K562 (cell line): ENCODE measurements around the gene UNC45A. TPM values are rescaled to one million over a fixed set of nuclear protein-coding genes. Genes with fewer than 3 reads are reported as not detected.

Source experiments
- CGGBP1 ChIP-seq: fragments of 250-450 bp; sonication (Bioruptor Pico); IDR thresholded peaks from 2 replicates; pipeline ENCODE4 v1.9.0; 2021; ENCODE audit warnings: mild to moderate bottlenecking
- E2F6 ChIP-seq, 2 experiments: IDR thresholded peaks; 2 replicates each; pipeline ENCODE4 v1.6.1; 2011; ENCODE audit warnings: borderline replicate concordance in 1 of 2, control low read depth in 1 of 2, low read depth in 1 of 2, low read length in 1 of 2, mild to moderate bottlenecking in 1 of 2, mixed read lengths in 1 of 2, moderate library complexity in 1 of 2; ENCODE audit not compliant: insufficient read depth in 1 of 2, insufficient read length in 1 of 2, poor library complexity in 1 of 2, severe bottlenecking in 1 of 2; ENCODE audit errors: extremely low read depth in 1 of 2
- EGR1 ChIP-seq: fragments of 450-650 bp; conservative IDR thresholded peaks from 2 replicates; pipeline ENCODE4 v1.6.1; 2017; ENCODE audit warnings: mild to moderate bottlenecking
- EP400 ChIP-seq: fragments of 450-650 bp; IDR thresholded peaks from 2 replicates; pipeline ENCODE4 v1.6.1; 2017; ENCODE audit warnings: antibody characterized with exemption, mild to moderate bottlenecking, moderate library complexity
- ETV1 ChIP-seq: fragments of 450-650 bp; conservative IDR thresholded peaks from 2 replicates; pipeline ENCODE4 v1.6.1; 2016; ENCODE audit warnings: missing genetic modification characterization, control low read depth, low read depth, missing compliant biosample characterization
- HDAC1 ChIP-seq, 2 experiments: fragments of 450-650 bp; IDR thresholded peaks; 2 replicates each; pipeline ENCODE4 v1.6.1; 2016 to 2017; ENCODE audit warnings: inconsistent platforms in 1 of 2, mild to moderate bottlenecking in 1 of 2, moderate library complexity in 1 of 2
- HMGN3 ChIP-seq: IDR thresholded peaks from 2 replicates; pipeline ENCODE4 v1.6.1; 2011; ENCODE audit warnings: borderline replicate concordance, low read depth, mild to moderate bottlenecking, mixed read lengths, low read length; ENCODE audit not compliant: insufficient read length; ENCODE audit errors: extremely low read depth
- HNRNPLL ChIP-seq: fragments of 200-400 bp; formaldehyde crosslinking; IDR thresholded peaks from 2 replicates; pipeline ENCODE4 v1.6.1; 2017; ENCODE audit warnings: low read length, low read depth, mild to moderate bottlenecking; ENCODE audit not compliant: poor library complexity, severe bottlenecking
- KDM1A ChIP-seq, 2 experiments: fragments of 450-650 bp; IDR thresholded peaks; 2 replicates each; pipeline ENCODE4 v1.6.1; 2016; ENCODE audit warnings: mild to moderate bottlenecking in 2 of 2
- MCM7 ChIP-seq, 2 experiments: fragments of 450-650 bp; IDR thresholded peaks; 2 replicates each; pipeline ENCODE4 v1.6.1; 2016 to 2018
- NFE2 ChIP-seq: IDR thresholded peaks from 2 replicates; pipeline ENCODE4 v1.6.1; 2014; ENCODE audit warnings: antibody characterized with exemption, low read depth
- NONO ChIP-seq, 2 experiments: fragments of 200-400 bp in 1 of 2; fragments of 450-650 bp in 1 of 2; formaldehyde crosslinking in 1 of 2; IDR thresholded peaks; 2 replicates each; pipeline ENCODE4 v1.6.1; 2017; ENCODE audit warnings: low read depth in 2 of 2, mild to moderate bottlenecking in 2 of 2, moderate library complexity in 2 of 2, low read length in 1 of 2
- PHF8 ChIP-seq: fragments of 200-600 bp; sonication (generic); IDR thresholded peaks from 2 replicates; pipeline ENCODE4 v1.6.1; 2012; ENCODE audit warnings: mixed run types, mild to moderate bottlenecking, inconsistent platforms, low read length, moderate library complexity, borderline replicate concordance
- POLR2A ChIP-seq: fragments of 450-650 bp; conservative IDR thresholded peaks from 2 replicates; pipeline ENCODE4 v1.6.1; 2016
- RBBP5 ChIP-seq: fragments of 200-600 bp; sonication (generic); IDR thresholded peaks from 2 replicates; pipeline ENCODE4 v1.6.1; 2012; ENCODE audit warnings: borderline replicate concordance, mild to moderate bottlenecking, low read length, control low read depth, inconsistent platforms; ENCODE audit not compliant: insufficient read depth, poor library complexity, severe bottlenecking
- RBFOX2 ChIP-seq: fragments of 200-400 bp; formaldehyde crosslinking; IDR thresholded peaks from 2 replicates; pipeline ENCODE4 v1.6.1; 2017; ENCODE audit warnings: low read depth, mild to moderate bottlenecking, low read length, moderate library complexity
- RBM17 ChIP-seq: fragments of 200-400 bp; formaldehyde crosslinking; IDR thresholded peaks from 2 replicates; pipeline ENCODE4 v1.6.1; 2017; ENCODE audit warnings: low read depth, mild to moderate bottlenecking, low read length, borderline replicate concordance
- SUPT5H ChIP-seq: fragments of 450-650 bp; IDR thresholded peaks from 2 replicates; pipeline ENCODE4 v1.6.1; 2016
- TBP ChIP-seq: optimal IDR thresholded peaks from 2 replicates; pipeline ENCODE3; 2011; ENCODE audit warnings: low read depth, low read length, improper control_type of control experiment
- TOE1 ChIP-seq, 2 experiments: fragments of 450-650 bp in 1 of 2; sonication (generic) in 1 of 2; formaldehyde crosslinking in 1 of 2; IDR thresholded peaks; 2 replicates each; pipeline versions ENCODE4 v1.7.1 to v1.8.0; 2016 to 2022; ENCODE audit warnings: borderline replicate concordance in 2 of 2, mild to moderate bottlenecking in 2 of 2, antibody characterized with exemption in 1 of 2, inconsistent platforms in 1 of 2, low read depth in 1 of 2, missing genetic modification reagents in 1 of 2, moderate library complexity in 1 of 2
- ZBTB2 ChIP-seq: fragments of 450-650 bp; IDR thresholded peaks from 2 replicates; pipeline ENCODE4 v1.6.1; 2016; ENCODE audit warnings: antibody characterized with exemption
- ZBTB7A ChIP-seq: IDR thresholded peaks from 2 replicates; pipeline ENCODE4 v1.6.1; 2011; ENCODE audit warnings: low read depth, mild to moderate bottlenecking, low read length, moderate library complexity, borderline replicate concordance; ENCODE audit not compliant: control insufficient read depth
- ZNF224 ChIP-seq: sonication (generic); formaldehyde crosslinking; IDR thresholded peaks from 2 replicates; pipeline ENCODE4 v1.8.0; 2022; ENCODE audit warnings: mild to moderate bottlenecking, missing genetic modification reagents
- polyA plus RNA-seq, 8 experiments: library from polyadenylated mRNA; depleted of rRNA in 4 of 8; stranded (reverse) in 5 of 8; unstranded in 3 of 8; fragments of >200 nt; fragmentation: Nextera tagmentation in 2 of 8; fragmentation: Illumina TruSeq in 1 of 8; extraction: Ambion mirVana in 2 of 8; extraction: Trizol in 1 of 8; gene quantifications; 2 replicates each; pipeline versions ENCODE4 v1.2.1 to v1.2.3, GENCODE V29; 2011 to 2014; ENCODE audit warnings: inconsistent platforms in 1 of 8, missing spikeins in 1 of 8
- total RNA-seq, 7 experiments: library from RNA; depleted of rRNA in 6 of 7; stranded (reverse); fragments of >200 nt in 6 of 7; fragmentation: Illumina TruSeq in 2 of 7; extraction: Trizol in 2 of 7; gene quantifications; 2 replicates each; pipeline versions ENCODE4 v1.2.1 to v1.2.3, GENCODE V29; 2011 to 2021; ENCODE audit warnings: low replicate concordance in 1 of 7

Gene UNC45A
- total and polyA plus RNA-seq, 9 of the 15 experiments (the other 6 are each of a cell fraction or from before 2014, with no cell fraction given) = 22.4 to 79.3 (median 43.7) TPM

GRCh38 chr15:90934949-90935751 lies at the start of gene UNC45A (continued):
- peak; percentile 49; the same call in 1 of the 2 replicates for TF ChIP-seq EP400
- TF ChIP-seq CGGBP1 = no peak
- peak; percentile 61 for TF ChIP-seq HMGN3
- TF ChIP-seq KDM1A (IDR thresholded peaks at IDR 0.05) = no peak
- TF ChIP-seq ZBTB2 = peak; percentile 81; the same call in 1 of the 2 replicates
- TF ChIP-seq RBBP5 = peak; percentile 62
- 0 out of 2 replicates have a peak, but pooled peaks have one; percentile 30 for TF ChIP-seq TOE1 (IDR thresholded peaks at IDR 0.05; ENCODE audit: borderline replicate concordance)
- TF ChIP-seq TOE1 (CRISPR knock-in tag; IDR thresholded peaks at IDR 0.05; ENCODE audit: borderline replicate concordance, low read depth) = no peak; the same call in 1 of the 2 replicates
- TF ChIP-seq MCM7 (IDR thresholded peaks at IDR 0.05) = no peak
- peak; percentile 71 for TF ChIP-seq EGR1
- peak; percentile 87; the same call in 1 of the 2 replicates for TF ChIP-seq ZBTB7A
- TF ChIP-seq ETV1 = 0 out of 2 replicates have a peak, but pooled peaks have one; percentile 11
- TF ChIP-seq TBP = peak; percentile 6
- TF ChIP-seq E2F6 (IDR thresholded peaks at IDR 0.05; ENCODE audit: borderline replicate concordance in 1 of 2, extremely low read depth in 1 of 2, insufficient read depth in 1 of 2, insufficient read length in 1 of 2, low read depth in 1 of 2, low read length in 1 of 2, poor library complexity in 1 of 2, severe bottlenecking in 1 of 2) = peak in 1 of 2 experiments; percentile 8
- peak; percentile 36; the same call in 1 of the 2 replicates for TF ChIP-seq PHF8
- peak; percentile 57 for TF ChIP-seq HNRNPLL
- TF ChIP-seq RBFOX2 = peak; percentile 64; the same call in 1 of the 2 replicates
- TF ChIP-seq RBM17 = no peak
- TF ChIP-seq NONO (IDR thresholded peaks at IDR 0.05; ENCODE audit: low read depth in 2 of 2, low read length in 1 of 2) = no peak
- peak; percentile 50; the same call in 1 of the 2 replicates for TF ChIP-seq POLR2A
- peak; percentile 42; the same call in 1 of the 2 replicates for TF ChIP-seq SUPT5H
- peak in 1 of 2 experiments; percentile 55; a peak in 2 of 4 replicates for TF ChIP-seq HDAC1 (IDR thresholded peaks at IDR 0.05)
- 0 out of 2 replicates have a peak, but pooled peaks have one; percentile 42 for TF ChIP-seq ZNF224 (CRISPR knock-in tag)
- no peak for TF ChIP-seq NFE2
